Neutrophil (primary cell): ENCODE measurements around the gene KIF6.

Experiments used
- H3K27ac ChIP-seq: fragments of 200-600 bp; sonication (generic); 2 replicates; pipeline ENCODE4 v1.5.1; 2016; ENCODE audit warnings: mild to moderate bottlenecking, moderate library complexity
- H3K27me3 ChIP-seq: fragments of 200-600 bp; sonication (generic); 2 replicates; pipeline ENCODE4 v1.6.0; 2016; ENCODE audit warnings: mild to moderate bottlenecking
- H3K36me3 ChIP-seq: fragments of 200-600 bp; sonication (generic); 2 replicates; pipeline ENCODE4 v1.5.1; 2017
- H3K4me1 ChIP-seq, 2 experiments: fragments of 200-600 bp in 1 of 2; sonication (generic) in 1 of 2; 1 replicate in 1 of 2; 2 replicates in 1 of 2; pipeline versions ENCODE4 v1.5.1 to v1.6.1; 2013 to 2016; ENCODE audit warnings: low read depth in 1 of 2, low read length in 1 of 2, mild to moderate bottlenecking in 1 of 2, moderate library complexity in 1 of 2; ENCODE audit not compliant: control insufficient read depth in 1 of 2, insufficient read depth in 1 of 2
- H3K4me3 ChIP-seq, 2 experiments: fragments of 200-600 bp in 1 of 2; sonication (generic) in 1 of 2; 1 replicate in 1 of 2; 2 replicates in 1 of 2; pipeline ENCODE4 v1.5.1; 2013 to 2016; ENCODE audit warnings: low read depth in 1 of 2, low read length in 1 of 2, mild to moderate bottlenecking in 1 of 2, moderate library complexity in 1 of 2
- H3K9me3 ChIP-seq: fragments of 200-600 bp; sonication (generic); 2 replicates; pipeline ENCODE4 v1.5.1; 2016
- TF ChIP-seq, protein P1 (sequence below): fragments of 200-600 bp; sonication (generic); IDR thresholded peaks from 2 replicates; pipeline ENCODE4 v1.5.1; 2016; ENCODE audit warnings: antibody characterized with exemption

KIF6 gene

DNA sequence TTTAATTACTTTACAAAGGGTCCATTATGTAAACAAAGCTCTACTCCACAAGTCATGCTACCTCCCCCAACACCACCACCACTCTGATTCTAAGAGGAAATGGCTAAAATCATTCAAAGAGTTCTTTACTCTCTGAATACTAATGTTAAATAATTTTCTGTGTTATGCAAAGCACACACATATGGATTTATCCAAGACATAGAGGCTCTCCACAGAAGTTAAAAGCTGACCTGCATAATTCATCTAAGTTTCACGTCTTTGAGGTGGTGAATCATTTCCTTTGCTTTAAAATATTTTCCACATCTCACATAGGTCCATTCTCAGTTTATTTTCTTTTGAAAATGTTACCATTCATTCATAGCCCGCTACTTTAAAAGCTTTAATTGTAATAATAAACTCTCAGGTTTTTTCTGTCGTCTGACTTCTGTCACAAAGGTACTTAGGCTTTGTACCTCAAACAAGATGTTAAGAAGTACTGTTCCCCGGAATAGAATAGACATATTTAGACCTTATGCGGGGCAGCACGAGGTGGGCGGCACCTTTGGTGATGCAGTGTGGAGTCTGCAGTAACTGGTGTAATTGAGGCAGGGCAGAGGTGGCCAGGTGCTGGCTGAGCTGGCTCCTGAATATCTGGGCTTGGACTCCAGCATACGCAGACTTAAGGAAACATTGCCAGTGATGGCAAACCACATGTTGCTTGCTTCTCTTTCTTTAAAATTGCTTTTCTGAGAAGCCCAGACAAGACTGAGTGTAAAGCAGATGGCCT, 55.8 kb downstream of the KIF6 start:
- Histone ChIP-seq H3K27me3 (peaks cover 2% of the 10 kb centered on the region), H3K9me3 (no peaks in the 10 kb centered on the region), H3K36me3 (no peaks in the 10 kb centered on the region), H3K27ac (no peak overlapping the region), H3K4me1 (no peaks in the 10 kb centered on the region), H3K4me3 (no peak overlapping the region)
- TF ChIP-seq, protein P1, sequence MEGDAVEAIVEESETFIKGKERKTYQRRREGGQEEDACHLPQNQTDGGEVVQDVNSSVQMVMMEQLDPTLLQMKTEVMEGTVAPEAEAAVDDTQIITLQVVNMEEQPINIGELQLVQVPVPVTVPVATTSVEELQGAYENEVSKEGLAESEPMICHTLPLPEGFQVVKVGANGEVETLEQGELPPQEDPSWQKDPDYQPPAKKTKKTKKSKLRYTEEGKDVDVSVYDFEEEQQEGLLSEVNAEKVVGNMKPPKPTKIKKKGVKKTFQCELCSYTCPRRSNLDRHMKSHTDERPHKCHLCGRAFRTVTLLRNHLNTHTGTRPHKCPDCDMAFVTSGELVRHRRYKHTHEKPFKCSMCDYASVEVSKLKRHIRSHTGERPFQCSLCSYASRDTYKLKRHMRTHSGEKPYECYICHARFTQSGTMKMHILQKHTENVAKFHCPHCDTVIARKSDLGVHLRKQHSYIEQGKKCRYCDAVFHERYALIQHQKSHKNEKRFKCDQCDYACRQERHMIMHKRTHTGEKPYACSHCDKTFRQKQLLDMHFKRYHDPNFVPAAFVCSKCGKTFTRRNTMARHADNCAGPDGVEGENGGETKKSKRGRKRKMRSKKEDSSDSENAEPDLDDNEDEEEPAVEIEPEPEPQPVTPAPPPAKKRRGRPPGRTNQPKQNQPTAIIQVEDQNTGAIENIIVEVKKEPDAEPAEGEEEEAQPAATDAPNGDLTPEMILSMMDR: no peak

DNA sequence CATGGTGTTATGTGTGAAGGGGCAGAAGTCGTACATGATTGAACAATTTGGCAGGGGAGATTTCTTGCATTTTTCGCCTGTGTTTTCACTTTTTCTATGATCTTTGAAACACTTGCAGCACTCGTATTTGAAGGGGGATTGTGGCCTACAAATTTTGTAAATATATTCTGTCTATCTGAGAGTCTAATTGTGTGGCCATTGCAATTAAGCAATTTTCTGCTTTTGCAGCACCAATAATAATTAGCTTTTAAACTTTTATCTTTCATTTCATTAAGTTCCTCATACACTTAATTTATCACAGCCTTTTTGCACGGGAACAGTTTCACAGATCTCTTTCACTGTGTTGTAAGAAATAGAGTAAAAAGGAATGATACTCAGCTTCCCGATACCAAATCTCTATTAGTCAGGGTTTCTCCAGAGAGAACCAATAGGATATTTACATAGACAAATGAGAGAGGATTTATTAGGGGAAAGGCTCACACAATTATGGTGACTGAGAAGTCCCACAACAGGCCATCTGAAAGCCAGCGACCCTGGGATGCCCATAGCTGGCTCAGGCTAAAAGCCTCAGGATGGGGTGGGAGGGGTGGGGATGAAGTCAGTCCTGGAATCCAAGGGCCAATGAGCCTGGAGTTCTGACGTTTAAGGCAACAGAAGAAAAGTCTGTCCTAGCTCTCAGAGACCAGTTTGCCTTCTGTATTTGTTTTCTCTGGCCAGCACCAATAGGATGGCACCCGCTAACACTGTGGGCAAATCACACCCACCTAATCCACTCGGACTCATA, 58.3 kb downstream of the KIF6 start:
- Histone ChIP-seq H3K36me3 (no peaks in the 10 kb centered on the region), H3K4me3 (no peak overlapping the region), H3K27ac (no peak overlapping the region), H3K9me3 (no peaks in the 10 kb centered on the region), H3K4me1 (no peaks in the 10 kb centered on the region), H3K27me3 (peaks cover 20% of the 10 kb centered on the region)
- TF ChIP-seq, protein P1: no peak

DNA sequence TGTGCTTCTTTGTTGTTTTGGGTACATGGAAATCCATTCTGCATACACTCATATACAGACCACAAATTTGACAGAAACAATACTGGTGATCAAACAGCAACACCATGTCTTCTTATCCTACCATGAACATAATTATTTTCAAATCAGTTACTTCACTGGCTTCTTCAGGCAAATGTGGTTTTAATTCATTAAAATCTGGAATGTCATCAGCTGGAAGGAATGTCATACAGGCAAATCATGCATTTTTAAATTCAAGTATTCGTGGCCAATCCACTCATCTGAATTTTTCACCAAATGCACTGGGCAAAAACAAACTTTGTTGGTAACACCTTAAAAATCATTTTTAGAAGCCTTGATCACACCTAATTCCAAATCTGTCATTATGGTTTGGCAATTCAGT, 59.3 kb downstream of the KIF6 start:
- Histone ChIP-seq H3K27me3 (peaks cover 27% of the 10 kb centered on the region), H3K4me1 (no peaks in the 10 kb centered on the region), H3K27ac (no peak overlapping the region), H3K9me3 (no peaks in the 10 kb centered on the region), H3K36me3 (no peaks in the 10 kb centered on the region), H3K4me3 (no peak overlapping the region)
- TF ChIP-seq, protein P1: no peak

DNA sequence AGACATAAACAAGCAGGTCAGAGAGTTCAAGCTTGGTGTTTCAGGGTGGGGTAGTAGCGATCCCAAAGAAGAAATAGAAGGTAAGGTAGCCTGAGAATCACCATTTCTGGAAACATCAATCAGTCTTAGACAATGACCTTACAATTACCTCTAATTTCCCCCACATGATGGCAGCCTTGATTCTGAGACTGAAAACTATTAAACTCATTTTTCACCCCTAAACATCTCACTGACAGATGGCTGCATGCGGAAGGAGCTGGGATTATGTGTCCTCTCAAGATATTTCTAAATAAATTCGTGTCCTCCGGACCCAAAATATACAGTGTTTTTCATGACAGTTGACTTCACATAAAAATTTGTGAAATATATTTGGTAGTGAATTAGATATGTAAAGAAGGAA, 61.0 kb downstream of the KIF6 start:
- TF ChIP-seq, protein P1: no peak
- Histone ChIP-seq H3K4me3 (no peak overlapping the region), H3K4me1 (no peaks in the 10 kb centered on the region), H3K9me3 (no peaks in the 10 kb centered on the region), H3K36me3 (no peaks in the 10 kb centered on the region), H3K27ac (no peak overlapping the region), H3K27me3 (peaks cover 27% of the 10 kb centered on the region)

DNA sequence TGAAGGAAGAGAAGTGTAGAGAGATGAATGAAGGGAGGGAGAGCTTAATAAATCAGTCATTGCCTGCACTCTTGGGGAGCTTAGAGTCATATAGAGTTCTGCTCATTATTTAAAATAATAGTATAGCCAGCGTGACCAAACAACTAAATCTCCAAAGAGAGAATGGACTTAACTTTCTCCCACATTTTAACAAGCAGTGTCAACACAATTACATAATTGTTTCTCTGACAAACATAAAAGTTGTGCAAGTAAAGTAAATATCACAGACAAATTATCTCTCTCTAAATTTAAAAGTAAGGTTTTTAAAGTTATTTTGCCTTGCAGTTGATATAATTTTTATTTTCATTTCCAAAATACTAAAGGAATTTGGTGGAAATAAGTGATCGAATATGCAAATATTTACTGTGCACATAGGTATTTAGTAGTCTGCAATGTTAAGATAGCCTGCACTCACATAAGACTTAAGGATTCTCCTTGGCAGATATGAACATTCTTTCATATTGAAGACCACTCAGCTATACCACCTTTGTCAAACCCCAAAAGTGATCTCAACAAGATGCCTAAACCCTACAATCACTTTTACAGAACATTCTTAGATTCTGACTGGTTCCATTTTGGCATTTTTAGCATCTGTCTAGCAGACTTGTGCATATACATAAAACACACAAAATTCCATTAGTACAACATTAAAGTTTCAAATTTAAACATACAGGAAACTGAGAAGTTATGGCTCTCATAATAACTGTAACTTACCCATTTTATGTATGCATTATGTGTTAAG, 67.7 kb downstream of the KIF6 start:
- TF ChIP-seq, protein P1: no peak
- H3K9me3 ChIP-seq: no peaks in the 10 kb centered on the region
- H3K4me1 ChIP-seq: no peaks in the 10 kb centered on the region

More for the DNA sequence above, 67.7 kb downstream of the KIF6 start:
- Histone ChIP-seq H3K27ac (no peak overlapping the region), H3K36me3 (no peaks in the 10 kb centered on the region), H3K4me3 (no peak overlapping the region), H3K27me3 (peaks cover 11% of the 10 kb centered on the region)
